ENCODE results near the gene RAD21L1.
A peak's percentile ranks its signal among the peaks of the same experiment; 100 is the strongest.

Gene RAD21L1

DNA sequence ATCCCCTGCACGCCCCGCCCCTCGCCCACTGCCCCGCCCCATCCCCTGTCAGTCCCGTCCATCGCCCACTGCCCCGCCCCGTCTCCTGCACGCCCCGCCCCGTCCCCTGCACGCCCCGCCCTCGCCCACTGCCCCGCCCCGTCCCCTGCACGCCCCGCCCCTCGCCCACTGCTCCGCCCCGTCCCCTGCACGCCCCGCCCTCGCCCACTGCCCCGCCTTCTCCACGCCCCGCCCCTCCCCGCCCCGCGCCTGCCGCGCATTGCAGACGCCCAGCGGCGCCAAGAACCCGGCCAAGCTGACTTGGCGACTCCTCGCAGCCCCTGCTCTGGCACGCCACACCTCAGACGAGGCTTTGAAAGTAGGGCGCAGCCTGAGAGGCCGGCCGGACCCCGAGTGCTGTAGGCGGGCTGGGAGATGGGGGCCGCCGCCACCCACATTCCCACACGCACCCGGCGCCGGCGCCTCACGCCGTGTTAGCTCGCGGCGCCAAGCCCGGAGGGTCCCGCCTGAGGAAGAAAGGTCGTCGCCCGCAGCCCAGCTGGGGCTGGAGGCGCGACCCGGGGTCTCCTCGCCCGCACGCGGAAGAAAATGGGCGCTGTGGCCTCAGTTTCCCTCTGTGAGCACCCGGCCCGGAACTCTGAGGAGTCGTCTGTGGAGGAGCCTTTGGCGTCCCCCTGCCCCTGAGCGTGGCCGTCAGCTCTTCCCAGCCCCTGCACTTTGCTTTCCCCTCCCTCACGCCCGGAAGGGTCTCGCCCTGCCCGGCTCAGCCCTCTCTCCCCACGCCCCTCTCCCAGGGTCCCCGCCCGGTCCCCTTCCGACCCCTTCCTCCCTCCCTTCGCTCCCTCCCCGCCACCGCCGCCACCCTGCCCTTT lies at the start of gene RAD21L1:
Gene RAD21L1, plus strand, starts transcription at position 262 of the 872 bp plus-strand sequence. CDS start 2,410 bp downstream, outside the sequence.
- no peak for DNase-seq (ENCODE audit: low spot score)

DNA sequence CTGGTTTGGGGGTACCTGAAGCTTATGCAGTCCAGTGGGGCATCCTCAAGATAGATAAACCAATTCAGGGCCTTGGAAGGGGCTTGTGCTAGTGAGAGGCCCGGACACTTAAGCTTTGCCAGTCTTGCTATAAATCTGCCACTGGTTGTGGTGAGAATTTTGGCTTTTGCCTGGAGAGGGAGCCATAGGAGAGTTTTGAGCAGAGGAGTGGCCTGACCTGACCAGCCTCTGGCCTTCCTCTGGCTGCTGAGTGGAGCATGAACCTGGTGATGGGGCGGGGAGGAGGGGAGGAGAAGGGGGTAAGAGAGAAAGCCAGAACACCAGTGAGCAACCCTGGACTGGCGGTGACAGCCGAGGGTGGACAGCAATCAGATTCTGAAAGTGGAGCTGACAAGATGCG lies 48.2 kb upstream of the RAD21L1 start:
- TF ChIP-seq, protein P1, sequence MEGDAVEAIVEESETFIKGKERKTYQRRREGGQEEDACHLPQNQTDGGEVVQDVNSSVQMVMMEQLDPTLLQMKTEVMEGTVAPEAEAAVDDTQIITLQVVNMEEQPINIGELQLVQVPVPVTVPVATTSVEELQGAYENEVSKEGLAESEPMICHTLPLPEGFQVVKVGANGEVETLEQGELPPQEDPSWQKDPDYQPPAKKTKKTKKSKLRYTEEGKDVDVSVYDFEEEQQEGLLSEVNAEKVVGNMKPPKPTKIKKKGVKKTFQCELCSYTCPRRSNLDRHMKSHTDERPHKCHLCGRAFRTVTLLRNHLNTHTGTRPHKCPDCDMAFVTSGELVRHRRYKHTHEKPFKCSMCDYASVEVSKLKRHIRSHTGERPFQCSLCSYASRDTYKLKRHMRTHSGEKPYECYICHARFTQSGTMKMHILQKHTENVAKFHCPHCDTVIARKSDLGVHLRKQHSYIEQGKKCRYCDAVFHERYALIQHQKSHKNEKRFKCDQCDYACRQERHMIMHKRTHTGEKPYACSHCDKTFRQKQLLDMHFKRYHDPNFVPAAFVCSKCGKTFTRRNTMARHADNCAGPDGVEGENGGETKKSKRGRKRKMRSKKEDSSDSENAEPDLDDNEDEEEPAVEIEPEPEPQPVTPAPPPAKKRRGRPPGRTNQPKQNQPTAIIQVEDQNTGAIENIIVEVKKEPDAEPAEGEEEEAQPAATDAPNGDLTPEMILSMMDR (IDR thresholded peaks at IDR 0.05) = no peak
- DNase-seq (ENCODE audit: low spot score) = no peak
- Histone ChIP-seq H3K27ac (no peak overlapping the region), H3K4me3 (no peak overlapping the region)

More for the DNA sequence above, at the start of gene RAD21L1:
- Histone ChIP-seq H3K27ac (peak within 1 kb of the TSS in 1 of 2 donors; percentile 37), H3K4me3 (peak within 1 kb of the TSS; percentile 76)
- TF ChIP-seq, protein P1 (IDR thresholded peaks at IDR 0.05) = no peak

DNA sequence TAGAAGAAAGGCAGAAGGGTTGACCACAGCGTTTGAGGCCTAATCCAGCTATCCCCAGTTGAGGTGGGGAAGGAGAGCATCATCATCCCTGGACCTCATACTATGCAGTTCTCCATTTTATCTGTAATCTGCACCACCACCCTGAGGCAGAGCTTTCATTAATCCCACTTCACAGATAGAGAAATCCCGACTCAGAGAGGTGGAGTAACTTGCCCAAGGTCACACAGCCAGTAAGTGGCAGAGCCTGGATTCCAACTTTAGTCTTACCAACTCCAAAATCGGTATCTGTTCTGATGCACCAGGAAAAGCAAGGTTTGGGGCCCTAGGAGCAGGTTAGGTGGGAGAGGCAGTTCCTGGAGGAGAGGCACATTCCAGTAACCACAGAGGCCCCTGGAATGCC lies 47.7 kb upstream of the RAD21L1 start:
- DNase-seq (ENCODE audit: low spot score) = no peak

DNA sequence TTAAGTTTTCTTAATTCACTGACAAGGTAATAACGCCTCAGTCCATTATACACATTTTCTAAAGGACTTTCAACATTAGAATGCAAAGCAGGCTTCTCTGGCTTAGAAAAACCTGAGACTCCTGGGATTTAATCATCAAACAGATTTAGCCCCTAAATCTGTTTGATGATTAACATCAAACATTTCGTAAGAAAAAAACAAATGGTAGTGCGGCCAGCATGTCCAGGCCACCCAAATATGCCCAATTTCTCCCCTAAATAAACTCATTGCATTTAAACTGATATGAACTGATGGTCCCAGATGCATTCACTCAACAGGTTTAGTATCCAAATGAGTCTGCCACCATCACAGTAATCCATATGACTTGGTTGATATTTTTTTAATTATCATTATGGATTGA lies 47.2 kb upstream of the RAD21L1 start:
- H3K4me3 ChIP-seq = no peak overlapping the region
- H3K27ac ChIP-seq = no peak overlapping the region
- no peak for DNase-seq (ENCODE audit: low spot score)
- TF ChIP-seq, protein P1 (IDR thresholded peaks at IDR 0.05) = no peak

More for the DNA sequence above, 47.7 kb upstream of the RAD21L1 start:
- TF ChIP-seq, protein P1 (IDR thresholded peaks at IDR 0.05) = no peak
- Histone ChIP-seq H3K4me3 (no peak overlapping the region), H3K27ac (no peak overlapping the region)

DNA sequence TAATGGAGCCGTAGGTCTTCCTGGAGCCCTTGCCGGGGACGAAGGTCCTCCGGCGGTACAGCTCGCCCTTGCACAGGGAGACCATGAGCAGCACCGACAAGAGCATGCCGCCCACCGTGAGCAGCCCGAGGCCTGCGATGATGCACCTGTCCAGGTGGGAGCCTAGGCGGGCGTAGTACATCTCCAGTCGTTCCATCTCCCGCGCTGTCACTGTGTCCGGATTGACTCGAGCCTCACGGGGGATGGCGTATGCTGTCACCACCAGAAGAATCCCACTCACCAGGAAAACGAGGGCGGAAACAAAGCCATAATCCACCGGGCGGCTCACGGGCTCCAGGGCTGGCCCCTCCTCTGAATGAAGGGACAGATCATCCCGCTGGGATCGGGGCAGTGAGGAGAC lies 44.9 kb upstream of the RAD21L1 start:
- no peak overlapping the region for H3K4me3 ChIP-seq
- no peak overlapping the region for H3K27ac ChIP-seq
- DNase-seq (ENCODE audit: low spot score) = no peak
- TF ChIP-seq, protein P1 (IDR thresholded peaks at IDR 0.05) = no peak

DNA sequence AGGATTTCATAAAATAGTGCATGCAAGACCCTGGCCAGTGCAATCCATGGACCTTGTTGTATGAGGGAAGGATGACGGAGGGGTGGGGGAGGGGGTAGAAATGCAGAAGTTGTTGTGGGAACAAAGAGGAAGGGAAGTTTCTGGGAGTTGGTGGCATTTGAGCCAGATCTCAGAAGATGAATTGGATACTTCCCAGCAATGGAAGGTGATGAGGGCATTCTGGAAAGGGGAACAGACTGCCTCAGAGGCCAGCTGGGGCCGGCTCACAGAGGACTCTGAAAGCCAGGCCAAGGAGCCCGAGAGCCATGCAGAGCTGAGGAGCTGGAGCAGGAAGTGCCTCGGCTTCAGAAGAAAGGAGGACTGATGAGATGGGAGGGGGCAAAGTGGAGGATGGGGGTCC lies 43.7 kb upstream of the RAD21L1 start:
- Histone ChIP-seq H3K27ac (no peak overlapping the region), H3K4me3 (no peak overlapping the region)
- TF ChIP-seq, protein P1 (IDR thresholded peaks at IDR 0.05) = no peak
- no peak for DNase-seq (ENCODE audit: low spot score)

DNA sequence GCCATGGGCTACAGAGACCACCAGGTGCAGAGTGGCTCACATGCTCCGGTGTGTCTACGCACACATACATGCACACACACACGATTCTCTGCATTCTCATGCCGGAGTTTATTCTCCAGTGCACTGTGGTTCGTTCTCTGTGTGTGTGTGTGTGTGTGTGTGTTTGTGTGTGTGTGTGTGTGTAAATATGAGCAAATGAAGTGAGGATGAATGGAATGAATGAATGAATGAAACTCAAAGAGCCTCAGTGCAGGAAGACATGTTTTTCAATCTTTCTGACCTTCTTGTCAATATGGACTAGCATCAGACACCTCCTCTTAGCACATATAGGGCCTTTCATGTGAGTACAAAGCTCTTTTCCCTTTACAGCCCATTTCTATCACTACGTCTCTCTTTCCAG lies 42.7 kb upstream of the RAD21L1 start:
- DNase-seq (ENCODE audit: low spot score) = no peak
- no peak overlapping the region for H3K27ac ChIP-seq
- TF ChIP-seq, protein P1 (IDR thresholded peaks at IDR 0.05) = no peak
- H3K4me3 ChIP-seq = no peak overlapping the region

Data from coronary artery (tissue), 2 donors.